ENCODE data around the gene GRM4.

The GRM4 gene

GRCh38 chr6:34125939-34126338, 19.9 kb downstream of the GRM4 start:
- ChIA-PET CTCF (no interaction called here), POLR2A (ENCODE audit: low non-redundant PET) (no interaction called here)

GRCh38 chr6:34120953-34121675, 24.8 kb downstream of the GRM4 start:
- CTCF ChIA-PET, result interaction anchor here (0.6 kb wide), 1 partner anchor 16 kb away, joined by 4 read pairs; no protein-coding TSS in a partner anchor
- DNase-seq (ENCODE audit: low spot score), result no peak
- H3K27ac ChIP-seq, result no peak overlapping the region
- POLR2A ChIA-PET (ENCODE audit: low non-redundant PET), result no interaction called here
- TF ChIP-seq CTCF (conservative IDR thresholded peaks at IDR 0.05; ENCODE audit: low read depth), result no peak

More at GRCh38 chr6:34125939-34126338, 19.9 kb downstream of the GRM4 start:
- no peak for DNase-seq (ENCODE audit: low spot score)
- H3K27ac ChIP-seq, result no peak overlapping the region
- TF ChIP-seq CTCF (conservative IDR thresholded peaks at IDR 0.05; ENCODE audit: low read depth), result no peak

- CTCF ChIA-PET, result interaction anchor here (0.6 kb wide), 1 partner anchor 14 kb away, joined by 3 read pairs; no protein-coding TSS in a partner anchor
These were observed 30.0 kb downstream of the GRM4 start for GRCh38 chr6:34115915-34116314.

GRCh38 chr6:34115403-34115795, 30.5 kb downstream of the GRM4 start:
- no peak overlapping the region for H3K27ac ChIP-seq
- POLR2A ChIA-PET (ENCODE audit: low non-redundant PET), result no interaction called here
- TF ChIP-seq CTCF (conservative IDR thresholded peaks at IDR 0.05; ENCODE audit: low read depth), result no peak
- CTCF ChIA-PET, result no interaction called here
- peak; percentile 48 for DNase-seq (ENCODE audit: low spot score)

More at GRCh38 chr6:34115915-34116314, 30.0 kb downstream of the GRM4 start:
- H3K27ac ChIP-seq, result no peak overlapping the region
- no peak for DNase-seq (ENCODE audit: low spot score)
- POLR2A ChIA-PET (ENCODE audit: low non-redundant PET), result no interaction called here
- no peak for TF ChIP-seq CTCF (conservative IDR thresholded peaks at IDR 0.05; ENCODE audit: low read depth)

GRCh38 chr6:34114695-34115402, 31.0 kb downstream of the GRM4 start:
- CTCF ChIA-PET, result interaction anchor here (0.7 kb wide), 1 partner anchor 411 kb away, joined by 4 read pairs; no protein-coding TSS in a partner anchor
- no peak overlapping the region for H3K27ac ChIP-seq
- DNase-seq (ENCODE audit: low spot score), result no peak
- POLR2A ChIA-PET (ENCODE audit: low non-redundant PET), result no interaction called here
- TF ChIP-seq CTCF (conservative IDR thresholded peaks at IDR 0.05; ENCODE audit: low read depth), result no peak

- ChIA-PET CTCF (no interaction called here), POLR2A (ENCODE audit: low non-redundant PET) (no interaction called here)
- DNase-seq (ENCODE audit: low spot score), result no peak
- no peak for TF ChIP-seq CTCF (conservative IDR thresholded peaks at IDR 0.05; ENCODE audit: low read depth)
- no peak overlapping the region for H3K27ac ChIP-seq
These were observed 32.4 kb downstream of the GRM4 start for GRCh38 chr6:34113532-34113931.

Data from RWPE1 (cell line).